ENCODE results near the gene SKIL.

SKIL gene

DNA sequence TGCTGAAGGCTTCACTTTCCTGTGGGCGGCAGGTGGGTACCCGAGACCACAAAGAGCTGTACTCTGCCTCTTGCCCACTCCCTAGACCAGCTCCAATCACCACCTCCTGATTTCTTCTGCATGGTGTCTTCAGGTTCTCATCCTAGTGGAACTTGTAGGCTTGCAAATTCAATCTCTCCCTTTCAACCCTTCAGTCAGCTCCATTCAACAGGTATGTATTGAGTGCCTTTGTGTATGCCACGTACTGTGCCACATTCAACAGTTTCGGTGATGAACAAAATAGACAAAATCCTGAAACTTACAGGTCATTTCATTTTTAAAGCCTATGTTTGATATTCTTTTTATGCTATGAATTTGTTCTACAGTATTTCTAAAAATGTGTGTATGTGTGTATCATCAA lies 55.8 kb downstream of the SKIL start:
- ATAC-seq (ENCODE audit: low read depth) (no peak), DNase-seq (ENCODE audit: low spot score) (no peak)
- no peaks in the 10 kb centered on the region for H3K36me3 ChIP-seq (ENCODE audit: low read depth)
- H3K27me3 ChIP-seq (ENCODE audit: insufficient read depth, poor library complexity, severe bottlenecking): no peaks in the 10 kb centered on the region
- H3K4me1 ChIP-seq (ENCODE audit: insufficient read depth, poor library complexity, severe bottlenecking): no peaks in the 10 kb centered on the region
- H3K9me3 ChIP-seq (ENCODE audit: severe bottlenecking): no peaks in the 10 kb centered on the region
- TF ChIP-seq, protein P1, sequence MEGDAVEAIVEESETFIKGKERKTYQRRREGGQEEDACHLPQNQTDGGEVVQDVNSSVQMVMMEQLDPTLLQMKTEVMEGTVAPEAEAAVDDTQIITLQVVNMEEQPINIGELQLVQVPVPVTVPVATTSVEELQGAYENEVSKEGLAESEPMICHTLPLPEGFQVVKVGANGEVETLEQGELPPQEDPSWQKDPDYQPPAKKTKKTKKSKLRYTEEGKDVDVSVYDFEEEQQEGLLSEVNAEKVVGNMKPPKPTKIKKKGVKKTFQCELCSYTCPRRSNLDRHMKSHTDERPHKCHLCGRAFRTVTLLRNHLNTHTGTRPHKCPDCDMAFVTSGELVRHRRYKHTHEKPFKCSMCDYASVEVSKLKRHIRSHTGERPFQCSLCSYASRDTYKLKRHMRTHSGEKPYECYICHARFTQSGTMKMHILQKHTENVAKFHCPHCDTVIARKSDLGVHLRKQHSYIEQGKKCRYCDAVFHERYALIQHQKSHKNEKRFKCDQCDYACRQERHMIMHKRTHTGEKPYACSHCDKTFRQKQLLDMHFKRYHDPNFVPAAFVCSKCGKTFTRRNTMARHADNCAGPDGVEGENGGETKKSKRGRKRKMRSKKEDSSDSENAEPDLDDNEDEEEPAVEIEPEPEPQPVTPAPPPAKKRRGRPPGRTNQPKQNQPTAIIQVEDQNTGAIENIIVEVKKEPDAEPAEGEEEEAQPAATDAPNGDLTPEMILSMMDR (IDR thresholded peaks at IDR 0.05; ENCODE audit: poor library complexity, severe bottlenecking): no peak
- no peak overlapping the region for H3K27ac ChIP-seq (ENCODE audit: poor library complexity, severe bottlenecking)
- H3K4me3 ChIP-seq (ENCODE audit: severe bottlenecking): no peak overlapping the region

DNA sequence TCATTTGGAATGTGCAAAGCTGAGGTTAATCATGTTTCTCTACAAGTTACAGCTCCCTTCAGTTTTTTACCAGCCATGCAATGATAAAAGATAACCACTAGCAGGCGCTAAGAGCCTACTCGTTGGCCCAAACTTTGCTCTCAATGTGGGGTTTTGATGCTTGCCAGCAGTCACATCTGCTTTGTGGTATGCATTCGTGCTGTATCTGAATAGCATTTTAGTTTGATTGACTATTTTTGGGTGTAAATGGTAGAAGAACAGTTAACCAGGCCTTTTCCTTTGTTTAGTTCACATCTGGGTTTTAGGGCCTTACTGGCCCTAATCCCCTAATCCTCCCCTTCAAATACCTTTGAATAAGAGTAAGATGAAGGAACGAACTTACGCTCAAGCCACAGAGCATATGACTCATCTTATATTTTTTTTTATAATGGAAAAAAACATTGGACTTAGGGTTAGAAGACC lies 56.7 kb downstream of the SKIL start:
- H3K4me1 ChIP-seq (ENCODE audit: insufficient read depth, poor library complexity, severe bottlenecking): no peaks in the 10 kb centered on the region
- H3K27ac ChIP-seq (ENCODE audit: poor library complexity, severe bottlenecking): no peak overlapping the region
- ATAC-seq (ENCODE audit: low read depth): peak; percentile 49; the same call in 2 of the 3 replicates
- DNase-seq (ENCODE audit: low spot score): no peak
- no peaks in the 10 kb centered on the region for H3K36me3 ChIP-seq (ENCODE audit: low read depth)
- no peak overlapping the region for H3K4me3 ChIP-seq (ENCODE audit: severe bottlenecking)
- H3K9me3 ChIP-seq (ENCODE audit: severe bottlenecking): no peaks in the 10 kb centered on the region
- TF ChIP-seq, protein P1 (IDR thresholded peaks at IDR 0.05; ENCODE audit: poor library complexity, severe bottlenecking): peak; percentile 98
- peaks cover 5% of the 10 kb centered on the region for H3K27me3 ChIP-seq (ENCODE audit: insufficient read depth, poor library complexity, severe bottlenecking)

DNA sequence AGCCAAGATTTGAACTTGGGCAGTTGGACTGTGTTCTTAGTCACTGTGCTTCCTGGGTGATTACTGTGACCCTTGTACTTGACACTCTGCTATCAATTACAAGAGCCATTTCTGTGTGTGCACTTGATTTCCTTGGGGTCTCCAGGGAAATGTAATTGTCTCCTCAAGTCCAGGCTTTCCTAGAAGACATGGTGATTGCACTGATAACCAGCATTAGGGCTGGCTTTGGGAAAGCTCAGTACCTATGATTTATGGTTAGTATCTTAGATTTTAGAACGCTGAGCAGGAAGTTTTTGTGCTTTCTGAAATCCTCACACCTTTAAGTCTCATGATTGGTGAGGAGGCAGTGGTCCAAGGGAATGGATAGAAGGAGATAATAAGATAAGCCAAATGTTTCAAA lies 59.6 kb downstream of the SKIL start:
- TF ChIP-seq, protein P1 (IDR thresholded peaks at IDR 0.05; ENCODE audit: poor library complexity, severe bottlenecking): no peak
- H3K36me3 ChIP-seq (ENCODE audit: low read depth): no peaks in the 10 kb centered on the region
- H3K27ac ChIP-seq (ENCODE audit: poor library complexity, severe bottlenecking): no peak overlapping the region
- no peaks in the 10 kb centered on the region for H3K4me1 ChIP-seq (ENCODE audit: insufficient read depth, poor library complexity, severe bottlenecking)
- no peaks in the 10 kb centered on the region for H3K9me3 ChIP-seq (ENCODE audit: severe bottlenecking)
- no peak for DNase-seq (ENCODE audit: low spot score)
- no peak overlapping the region for H3K4me3 ChIP-seq (ENCODE audit: severe bottlenecking)
- peaks cover 8% of the 10 kb centered on the region for H3K27me3 ChIP-seq (ENCODE audit: insufficient read depth, poor library complexity, severe bottlenecking)
- ATAC-seq (ENCODE audit: low read depth): no peak

DNA sequence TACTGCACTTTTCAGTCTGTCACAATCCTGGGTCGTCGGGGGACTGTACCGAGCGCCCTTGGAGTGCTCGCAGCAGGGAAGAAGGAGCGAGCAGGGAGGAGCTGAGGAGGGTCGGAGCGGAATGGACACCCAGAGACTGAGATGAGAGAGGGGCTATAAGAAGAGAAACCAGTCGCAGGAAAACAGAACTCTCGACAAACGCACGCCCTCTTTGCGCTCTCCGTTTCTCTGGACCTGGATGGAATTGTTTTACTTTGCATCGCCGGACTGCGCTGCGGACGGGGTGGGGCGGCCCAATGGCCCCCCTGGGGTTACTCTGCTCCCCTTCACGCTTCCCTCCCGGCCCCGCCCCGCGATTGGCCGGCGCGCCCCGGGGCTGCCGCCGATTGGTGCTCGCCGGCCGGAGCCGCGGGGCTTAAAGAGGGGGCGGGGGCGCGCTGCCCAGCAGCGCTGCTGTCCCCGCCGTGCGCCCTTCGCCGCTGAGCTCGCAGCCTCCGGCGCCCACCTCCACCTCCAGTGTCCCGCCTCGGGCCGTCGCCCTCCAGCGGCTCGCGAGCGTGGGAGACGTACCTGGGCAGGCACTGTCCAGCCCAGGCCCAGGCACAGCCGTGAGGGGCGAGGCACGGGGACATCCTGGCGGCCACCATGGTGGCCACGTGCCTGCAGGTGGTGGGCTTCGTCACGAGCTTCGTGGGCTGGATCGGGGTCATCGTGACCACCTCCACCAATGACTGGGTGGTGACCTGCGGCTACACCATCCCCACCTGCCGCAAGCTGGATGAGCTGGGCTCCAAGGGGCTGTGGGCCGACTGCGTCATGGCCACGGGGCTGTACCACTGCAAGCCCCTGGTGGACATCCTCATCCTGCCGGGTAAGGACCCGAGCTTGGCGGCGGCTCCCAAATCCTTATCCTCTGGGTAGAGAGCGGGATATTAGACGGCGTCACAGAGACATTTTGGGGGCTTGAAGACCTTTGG lies 61.2 kb downstream of the SKIL start, which contains the start of gene CLDN11:
CLDN11 (plus strand) TSS at position 447 of the 977 bp plus-strand sequence; CDS start at position 646, 199 bp downstream.
- Histone ChIP-seq H3K27ac (ENCODE audit: poor library complexity, severe bottlenecking) (no peak within 1 kb of the TSS), H3K27me3 (ENCODE audit: insufficient read depth, poor library complexity, severe bottlenecking) (peaks cover 8% of the 10 kb centered on the region), H3K4me1 (ENCODE audit: insufficient read depth, poor library complexity, severe bottlenecking) (no peaks in the 10 kb centered on the region), H3K9me3 (ENCODE audit: severe bottlenecking) (no peaks in the 10 kb centered on the region), H3K36me3 (ENCODE audit: low read depth) (no peaks in the 10 kb centered on the region), H3K4me3 (ENCODE audit: severe bottlenecking) (peak within 1 kb of the TSS; percentile 22)
- DNase-seq (ENCODE audit: low spot score) (no peak), ATAC-seq (ENCODE audit: low read depth) (peak; percentile 58)
- TF ChIP-seq, protein P1 (IDR thresholded peaks at IDR 0.05; ENCODE audit: poor library complexity, severe bottlenecking): no peak

All from RWPE2 (cell line).